Heart left ventricle (tissue), 13 donors: Measurements from ENCODE around the gene ALMS1.

Source experiments
- POLR2A ChIP-seq, 2 donors: fragments of 450-650 bp; IDR thresholded peaks; one replicate each; pipeline ENCODE4 v1.6.1; 2017; ENCODE audit warnings: antibody characterized with exemption in 2 of 2, mild to moderate bottlenecking in 2 of 2, moderate library complexity in 2 of 2
- TF ChIP-seq, protein P1 (sequence below), 12 donors: fragments of 200-600 bp; sonication (generic) in 4 of 12; IDR thresholded peaks; one replicate each; pipeline versions ENCODE4 v1.5.0 to v1.8.0; 2018 to 2022; ENCODE audit warnings: antibody characterized with exemption in 12 of 12, mild to moderate bottlenecking in 5 of 12
- donor health status: ischemic (EF 13 %, LVEDD 7.1; RV severe dilation, severe dysfunction).
- donor health status: DM: no; HTN: yes; CAD: no.
- donor health status: DM: no; HTN: no; CAD: no.
- donor health status: ischemic (EF 25% LVEDD 6.9; RV normal size, moderate dysfunction).
- donor health status: ischemic (EF 25% LVEDD 5.7; RV mildly dilated, moderate dysfunction).
- donor health status: ischemic (EF 35%, LVEDD 5.7; RV mildly dilated, moderate dysfunction).
- donor health status: nonischemic (EF 11% LVEDD 7.7; RV severe dilation, severe dysfunction).
- donor health status: DM: yes; HTN: yes; CAD: no.
- donor health status: PGD.
- donor health status: ischemic (EF 29% LVEDD 5.4; RV normal size, mild dysfunction).
- donor health status: nonischemic (EF 23%, LVEDD 6.1; RV moderate dilation, normal function).

DNA sequence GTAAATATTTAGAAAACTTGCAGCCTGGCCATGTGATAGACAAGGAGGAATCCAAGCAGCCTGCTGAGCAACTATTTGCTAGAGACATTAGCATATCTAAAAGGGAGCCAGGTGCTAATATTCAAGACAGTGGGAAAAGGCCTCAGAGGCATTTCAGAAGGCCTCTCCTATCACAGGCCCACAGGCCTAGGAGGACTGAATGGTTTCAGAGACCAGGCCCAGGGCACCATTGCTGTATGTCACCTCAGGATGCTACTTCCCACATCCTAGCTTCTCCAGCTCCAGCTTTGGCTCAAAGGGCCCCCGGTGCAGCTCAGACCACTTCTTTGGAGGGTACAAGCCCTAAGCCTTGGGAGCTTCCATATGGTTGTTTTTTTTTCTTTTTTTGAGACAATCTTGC lies 252.8 kb downstream of the ALMS1 start:
- TF ChIP-seq, protein P1, sequence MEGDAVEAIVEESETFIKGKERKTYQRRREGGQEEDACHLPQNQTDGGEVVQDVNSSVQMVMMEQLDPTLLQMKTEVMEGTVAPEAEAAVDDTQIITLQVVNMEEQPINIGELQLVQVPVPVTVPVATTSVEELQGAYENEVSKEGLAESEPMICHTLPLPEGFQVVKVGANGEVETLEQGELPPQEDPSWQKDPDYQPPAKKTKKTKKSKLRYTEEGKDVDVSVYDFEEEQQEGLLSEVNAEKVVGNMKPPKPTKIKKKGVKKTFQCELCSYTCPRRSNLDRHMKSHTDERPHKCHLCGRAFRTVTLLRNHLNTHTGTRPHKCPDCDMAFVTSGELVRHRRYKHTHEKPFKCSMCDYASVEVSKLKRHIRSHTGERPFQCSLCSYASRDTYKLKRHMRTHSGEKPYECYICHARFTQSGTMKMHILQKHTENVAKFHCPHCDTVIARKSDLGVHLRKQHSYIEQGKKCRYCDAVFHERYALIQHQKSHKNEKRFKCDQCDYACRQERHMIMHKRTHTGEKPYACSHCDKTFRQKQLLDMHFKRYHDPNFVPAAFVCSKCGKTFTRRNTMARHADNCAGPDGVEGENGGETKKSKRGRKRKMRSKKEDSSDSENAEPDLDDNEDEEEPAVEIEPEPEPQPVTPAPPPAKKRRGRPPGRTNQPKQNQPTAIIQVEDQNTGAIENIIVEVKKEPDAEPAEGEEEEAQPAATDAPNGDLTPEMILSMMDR (IDR thresholded peaks at IDR 0.05), result no peak
- TF ChIP-seq POLR2A (IDR thresholded peaks at IDR 0.05), result no peak
